ENCODE data around the gene FST.

Gene FST

GRCh38 chr5:53480416-53481158 lies at the start of gene FST:
TSS of gene FST (plus strand) at chr5:53480629. CDS start at chr5:53480792, 163 bp downstream.
- DNase-seq (ENCODE audit: extremely low read depth in 1 of 2, low read depth in 1 of 2): no peak

- no peak for DNase-seq (ENCODE audit: extremely low read depth in 1 of 2, low read depth in 1 of 2)
These were observed 48.8 kb upstream of the FST start for GRCh38 chr5:53431665-53432064.

- no peak for DNase-seq (ENCODE audit: extremely low read depth in 1 of 2, low read depth in 1 of 2)
These were observed 47.4 kb upstream of the FST start for GRCh38 chr5:53433026-53433425.

GRCh38 chr5:53434541-53434940 lies 45.9 kb upstream of the FST start:
- no peak for DNase-seq (ENCODE audit: extremely low read depth in 1 of 2, low read depth in 1 of 2)

GRCh38 chr5:53436480-53437191 lies 43.8 kb upstream of the FST start:
- DNase-seq (ENCODE audit: extremely low read depth in 1 of 2, low read depth in 1 of 2): no peak

GRCh38 chr5:53438079-53438478 lies 42.4 kb upstream of the FST start:
- DNase-seq (ENCODE audit: extremely low read depth in 1 of 2, low read depth in 1 of 2): no peak

GRCh38 chr5:53438486-53439472 lies 41.6 kb upstream of the FST start:
- no peak for DNase-seq (ENCODE audit: extremely low read depth in 1 of 2, low read depth in 1 of 2)

- DNase-seq (ENCODE audit: extremely low read depth in 1 of 2, low read depth in 1 of 2): no peak
These were observed 37.5 kb upstream of the FST start for GRCh38 chr5:53442961-53443360.

GRCh38 chr5:53445569-53445968 lies 34.9 kb upstream of the FST start:
- DNase-seq (ENCODE audit: extremely low read depth in 1 of 2, low read depth in 1 of 2): no peak

GRCh38 chr5:53446908-53447307 lies 33.5 kb upstream of the FST start:
- no peak for DNase-seq (ENCODE audit: extremely low read depth in 1 of 2, low read depth in 1 of 2)

GRCh38 chr5:53448851-53449250 lies 31.6 kb upstream of the FST start:
- DNase-seq (ENCODE audit: extremely low read depth in 1 of 2, low read depth in 1 of 2): no peak

- DNase-seq (ENCODE audit: extremely low read depth in 1 of 2, low read depth in 1 of 2): no peak
These were observed 26.3 kb upstream of the FST start for GRCh38 chr5:53453898-53454718.

- DNase-seq (ENCODE audit: extremely low read depth in 1 of 2, low read depth in 1 of 2): no peak
These were observed 25.8 kb upstream of the FST start for GRCh38 chr5:53454719-53455000.

GRCh38 chr5:53456366-53456765 lies 24.1 kb upstream of the FST start:
- DNase-seq (ENCODE audit: extremely low read depth in 1 of 2, low read depth in 1 of 2): no peak

GRCh38 chr5:53463909-53464621 lies 16.4 kb upstream of the FST start:
- no peak for DNase-seq (ENCODE audit: extremely low read depth in 1 of 2, low read depth in 1 of 2)

GRCh38 chr5:53464722-53465121 lies 15.7 kb upstream of the FST start:
- no peak for DNase-seq (ENCODE audit: extremely low read depth in 1 of 2, low read depth in 1 of 2)

GRCh38 chr5:53469946-53470687 lies 10.3 kb upstream of the FST start:
- no peak for DNase-seq (ENCODE audit: extremely low read depth in 1 of 2, low read depth in 1 of 2)

GRCh38 chr5:53472279-53472678 lies 8.2 kb upstream of the FST start:
- no peak for DNase-seq (ENCODE audit: extremely low read depth in 1 of 2, low read depth in 1 of 2)

All from activated CD8-positive, alpha-beta memory T cell treated with anti-CD3 and anti-CD28 coated beads for 1 hour (primary cell).